H1 (cell line): ENCODE results near the gene KCNJ5. TPM values are rescaled to one million over a fixed set of nuclear protein-coding genes. Genes with fewer than 3 reads are reported as not detected.

Experiments used
- BACH1 ChIP-seq: IDR thresholded peaks from 2 replicates; pipeline ENCODE4 v1.6.1; 2012; ENCODE audit warnings: low read length, improper control_type of control experiment
- FOSL1 ChIP-seq: IDR thresholded peaks from 2 replicates; pipeline ENCODE4 v1.6.1; 2011; ENCODE audit warnings: mild to moderate bottlenecking, low read depth, low read length, moderate library complexity; ENCODE audit not compliant: insufficient read depth
- JUN ChIP-seq: IDR thresholded peaks from 2 replicates; pipeline ENCODE4 v1.6.1; 2011; ENCODE audit warnings: low read depth, mild to moderate bottlenecking, improper control_type of control experiment, low read length
- POLR2AphosphoS5 ChIP-seq: IDR thresholded peaks from 2 replicates; pipeline ENCODE4 v1.6.1; 2011; ENCODE audit warnings: low read depth, low read length
- SRF ChIP-seq: IDR thresholded peaks from 2 replicates; pipeline ENCODE4 v1.6.1; 2011; ENCODE audit warnings: mild to moderate bottlenecking, low read depth, low read length, moderate library complexity
- polyA plus RNA-seq, 7 experiments: library from polyadenylated mRNA; depleted of rRNA in 3 of 7; stranded (reverse) in 5 of 7; unstranded in 2 of 7; fragments of >200 nt in 5 of 7; fragments of 200-250 nt in 2 of 7; gene quantifications; 1 replicate in 5 of 7; 2 replicates in 1 of 7; 4 replicates in 1 of 7; pipeline versions ENCODE4 v1.2.1 to v1.2.3, GENCODE V29; 2011 to 2013; ENCODE audit warnings: missing spikeins in 2 of 7, mixed read lengths in 2 of 7
- total RNA-seq: library from RNA; stranded (reverse); fragmentation: NEBNext Ultra II Directional; extraction: Animal tissue kit (Norgen Biotek cat#: 25700); gene quantifications from 2 replicates; pipeline ENCODE4 v1.2.1, GENCODE V29; 2021
- TF ChIP-seq, protein P1 (sequence below): fragments of 300-600 bp; sonication (generic); IDR thresholded peaks from 2 replicates; pipeline ENCODE4 v1.7.1; 2012; ENCODE audit warnings: low read length, moderate library complexity, mild to moderate bottlenecking, inconsistent platforms; ENCODE audit not compliant: insufficient replicate concordance
- TF ChIP-seq, protein P2 (sequence below): IDR thresholded peaks from 2 replicates; pipeline ENCODE4 v1.6.1; 2012; ENCODE audit warnings: low read length, inconsistent platforms

Gene KCNJ5
- total and polyA plus RNA-seq, 2 of the 8 experiments (the other 6 are each of a cell fraction or from before 2014, with no cell fraction given): 0.05 TPM; not detected in 1

DNA sequence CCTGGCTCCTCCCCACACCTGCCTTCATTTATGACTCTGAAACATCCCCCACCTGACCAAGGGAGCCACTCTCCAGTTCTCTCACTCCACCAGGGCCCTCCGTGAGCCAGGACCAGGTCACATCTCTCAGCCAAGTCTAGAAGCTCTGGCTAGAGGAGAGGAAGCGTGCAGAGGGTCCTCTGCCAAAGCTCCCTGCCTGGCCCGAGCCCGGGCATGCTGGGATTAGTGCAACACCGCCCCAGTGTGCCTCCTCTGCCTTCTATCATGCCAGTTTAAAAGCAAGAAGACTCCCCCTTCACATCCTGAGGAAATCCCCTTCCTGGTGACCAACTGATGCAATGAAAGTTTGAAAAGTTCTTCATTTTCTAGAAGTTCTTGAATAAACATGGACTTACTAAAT is 28.1 kb downstream of the KCNJ5 start (continued):
- TF ChIP-seq, protein P1, sequence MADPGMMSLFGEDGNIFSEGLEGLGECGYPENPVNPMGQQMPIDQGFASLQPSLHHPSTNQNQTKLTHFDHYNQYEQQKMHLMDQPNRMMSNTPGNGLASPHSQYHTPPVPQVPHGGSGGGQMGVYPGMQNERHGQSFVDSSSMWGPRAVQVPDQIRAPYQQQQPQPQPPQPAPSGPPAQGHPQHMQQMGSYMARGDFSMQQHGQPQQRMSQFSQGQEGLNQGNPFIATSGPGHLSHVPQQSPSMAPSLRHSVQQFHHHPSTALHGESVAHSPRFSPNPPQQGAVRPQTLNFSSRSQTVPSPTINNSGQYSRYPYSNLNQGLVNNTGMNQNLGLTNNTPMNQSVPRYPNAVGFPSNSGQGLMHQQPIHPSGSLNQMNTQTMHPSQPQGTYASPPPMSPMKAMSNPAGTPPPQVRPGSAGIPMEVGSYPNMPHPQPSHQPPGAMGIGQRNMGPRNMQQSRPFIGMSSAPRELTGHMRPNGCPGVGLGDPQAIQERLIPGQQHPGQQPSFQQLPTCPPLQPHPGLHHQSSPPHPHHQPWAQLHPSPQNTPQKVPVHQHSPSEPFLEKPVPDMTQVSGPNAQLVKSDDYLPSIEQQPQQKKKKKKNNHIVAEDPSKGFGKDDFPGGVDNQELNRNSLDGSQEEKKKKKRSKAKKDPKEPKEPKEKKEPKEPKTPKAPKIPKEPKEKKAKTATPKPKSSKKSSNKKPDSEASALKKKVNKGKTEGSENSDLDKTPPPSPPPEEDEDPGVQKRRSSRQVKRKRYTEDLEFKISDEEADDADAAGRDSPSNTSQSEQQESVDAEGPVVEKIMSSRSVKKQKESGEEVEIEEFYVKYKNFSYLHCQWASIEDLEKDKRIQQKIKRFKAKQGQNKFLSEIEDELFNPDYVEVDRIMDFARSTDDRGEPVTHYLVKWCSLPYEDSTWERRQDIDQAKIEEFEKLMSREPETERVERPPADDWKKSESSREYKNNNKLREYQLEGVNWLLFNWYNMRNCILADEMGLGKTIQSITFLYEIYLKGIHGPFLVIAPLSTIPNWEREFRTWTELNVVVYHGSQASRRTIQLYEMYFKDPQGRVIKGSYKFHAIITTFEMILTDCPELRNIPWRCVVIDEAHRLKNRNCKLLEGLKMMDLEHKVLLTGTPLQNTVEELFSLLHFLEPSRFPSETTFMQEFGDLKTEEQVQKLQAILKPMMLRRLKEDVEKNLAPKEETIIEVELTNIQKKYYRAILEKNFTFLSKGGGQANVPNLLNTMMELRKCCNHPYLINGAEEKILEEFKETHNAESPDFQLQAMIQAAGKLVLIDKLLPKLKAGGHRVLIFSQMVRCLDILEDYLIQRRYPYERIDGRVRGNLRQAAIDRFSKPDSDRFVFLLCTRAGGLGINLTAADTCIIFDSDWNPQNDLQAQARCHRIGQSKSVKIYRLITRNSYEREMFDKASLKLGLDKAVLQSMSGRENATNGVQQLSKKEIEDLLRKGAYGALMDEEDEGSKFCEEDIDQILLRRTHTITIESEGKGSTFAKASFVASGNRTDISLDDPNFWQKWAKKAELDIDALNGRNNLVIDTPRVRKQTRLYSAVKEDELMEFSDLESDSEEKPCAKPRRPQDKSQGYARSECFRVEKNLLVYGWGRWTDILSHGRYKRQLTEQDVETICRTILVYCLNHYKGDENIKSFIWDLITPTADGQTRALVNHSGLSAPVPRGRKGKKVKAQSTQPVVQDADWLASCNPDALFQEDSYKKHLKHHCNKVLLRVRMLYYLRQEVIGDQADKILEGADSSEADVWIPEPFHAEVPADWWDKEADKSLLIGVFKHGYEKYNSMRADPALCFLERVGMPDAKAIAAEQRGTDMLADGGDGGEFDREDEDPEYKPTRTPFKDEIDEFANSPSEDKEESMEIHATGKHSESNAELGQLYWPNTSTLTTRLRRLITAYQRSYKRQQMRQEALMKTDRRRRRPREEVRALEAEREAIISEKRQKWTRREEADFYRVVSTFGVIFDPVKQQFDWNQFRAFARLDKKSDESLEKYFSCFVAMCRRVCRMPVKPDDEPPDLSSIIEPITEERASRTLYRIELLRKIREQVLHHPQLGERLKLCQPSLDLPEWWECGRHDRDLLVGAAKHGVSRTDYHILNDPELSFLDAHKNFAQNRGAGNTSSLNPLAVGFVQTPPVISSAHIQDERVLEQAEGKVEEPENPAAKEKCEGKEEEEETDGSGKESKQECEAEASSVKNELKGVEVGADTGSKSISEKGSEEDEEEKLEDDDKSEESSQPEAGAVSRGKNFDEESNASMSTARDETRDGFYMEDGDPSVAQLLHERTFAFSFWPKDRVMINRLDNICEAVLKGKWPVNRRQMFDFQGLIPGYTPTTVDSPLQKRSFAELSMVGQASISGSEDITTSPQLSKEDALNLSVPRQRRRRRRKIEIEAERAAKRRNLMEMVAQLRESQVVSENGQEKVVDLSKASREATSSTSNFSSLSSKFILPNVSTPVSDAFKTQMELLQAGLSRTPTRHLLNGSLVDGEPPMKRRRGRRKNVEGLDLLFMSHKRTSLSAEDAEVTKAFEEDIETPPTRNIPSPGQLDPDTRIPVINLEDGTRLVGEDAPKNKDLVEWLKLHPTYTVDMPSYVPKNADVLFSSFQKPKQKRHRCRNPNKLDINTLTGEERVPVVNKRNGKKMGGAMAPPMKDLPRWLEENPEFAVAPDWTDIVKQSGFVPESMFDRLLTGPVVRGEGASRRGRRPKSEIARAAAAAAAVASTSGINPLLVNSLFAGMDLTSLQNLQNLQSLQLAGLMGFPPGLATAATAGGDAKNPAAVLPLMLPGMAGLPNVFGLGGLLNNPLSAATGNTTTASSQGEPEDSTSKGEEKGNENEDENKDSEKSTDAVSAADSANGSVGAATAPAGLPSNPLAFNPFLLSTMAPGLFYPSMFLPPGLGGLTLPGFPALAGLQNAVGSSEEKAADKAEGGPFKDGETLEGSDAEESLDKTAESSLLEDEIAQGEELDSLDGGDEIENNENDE: no peak
- TF ChIP-seq SRF (no peak), BACH1 (no peak), JUN (no peak), FOSL1 (no peak), POLR2AphosphoS5 (no peak)
- TF ChIP-seq, protein P2, sequence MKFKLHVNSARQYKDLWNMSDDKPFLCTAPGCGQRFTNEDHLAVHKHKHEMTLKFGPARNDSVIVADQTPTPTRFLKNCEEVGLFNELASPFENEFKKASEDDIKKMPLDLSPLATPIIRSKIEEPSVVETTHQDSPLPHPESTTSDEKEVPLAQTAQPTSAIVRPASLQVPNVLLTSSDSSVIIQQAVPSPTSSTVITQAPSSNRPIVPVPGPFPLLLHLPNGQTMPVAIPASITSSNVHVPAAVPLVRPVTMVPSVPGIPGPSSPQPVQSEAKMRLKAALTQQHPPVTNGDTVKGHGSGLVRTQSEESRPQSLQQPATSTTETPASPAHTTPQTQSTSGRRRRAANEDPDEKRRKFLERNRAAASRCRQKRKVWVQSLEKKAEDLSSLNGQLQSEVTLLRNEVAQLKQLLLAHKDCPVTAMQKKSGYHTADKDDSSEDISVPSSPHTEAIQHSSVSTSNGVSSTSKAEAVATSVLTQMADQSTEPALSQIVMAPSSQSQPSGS: no peak
